HL-60 (cell line): ENCODE measurements around the gene CACNG4.

Experiments used
- DNase-seq, 2 experiments: peaks; one replicate each; pipeline ENCODE4 v3.0.0-alpha.2; 2010 to 2020; ENCODE audit warnings: low read depth in 1 of 2, low spot score in 1 of 2
- H3K27ac ChIP-seq: fragments of 250-450 bp; sonication (Bioruptor Pico); replicated peaks from 2 replicates; pipeline ENCODE4 v1.5.1; 2020; ENCODE audit warnings: mild to moderate bottlenecking, moderate library complexity
- H3K27me3 ChIP-seq: fragments of 250-450 bp; sonication (Bioruptor Pico); 2 replicates; pipeline ENCODE4 v1.5.1; 2021; ENCODE audit warnings: mild to moderate bottlenecking, moderate library complexity; ENCODE audit not compliant: insufficient read depth, poor library complexity, severe bottlenecking
- H3K4me3 ChIP-seq: replicated peaks from 2 replicates; pipeline ENCODE4 v1.5.1; 2011; ENCODE audit warnings: mild to moderate bottlenecking, control low read depth, low read length; ENCODE audit not compliant: insufficient read depth
- GABPA ChIP-seq: IDR thresholded peaks from 2 replicates; pipeline ENCODE4 v1.6.1; 2012; ENCODE audit warnings: low read depth
- POLR2AphosphoS5 ChIP-seq: IDR thresholded peaks from 2 replicates; pipeline ENCODE4 v1.6.1; 2012; ENCODE audit warnings: low read depth
- SPI1 ChIP-seq: IDR thresholded peaks from 2 replicates; pipeline ENCODE4 v1.6.1; 2012; ENCODE audit warnings: low read depth, mild to moderate bottlenecking, borderline replicate concordance
- TF ChIP-seq, protein P1 (sequence below): IDR thresholded peaks from 2 replicates; pipeline ENCODE4 v1.6.1; 2012; ENCODE audit warnings: low read depth; ENCODE audit not compliant: insufficient replicate concordance
- TF ChIP-seq, protein P2 (sequence below): IDR thresholded peaks from one replicate; pipeline ENCODE4 v1.5.1; 2011; ENCODE audit warnings: low read length, control low read depth, inconsistent platforms; ENCODE audit not compliant: insufficient read depth

The CACNG4 gene

DNA sequence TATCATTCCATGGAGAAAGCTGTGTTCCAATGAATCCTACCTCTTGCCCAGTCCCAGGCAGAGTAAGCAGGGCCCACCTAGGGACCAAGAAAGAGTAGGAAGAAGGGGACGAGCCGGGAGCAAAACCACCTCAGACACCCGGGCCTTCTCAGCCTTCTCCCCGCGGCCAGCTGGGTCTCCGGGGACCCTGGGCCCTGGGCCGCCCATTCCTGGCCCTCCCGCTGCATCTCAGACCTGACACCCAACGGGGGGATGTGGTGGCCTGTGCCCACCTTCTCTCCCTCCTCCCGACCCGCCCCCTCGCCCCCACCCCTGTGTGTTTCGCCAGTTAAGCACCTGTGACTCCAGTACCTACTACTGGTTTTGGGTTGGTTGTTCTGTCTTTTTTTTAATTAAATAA lies 68.5 kb downstream of the CACNG4 start:
- Histone ChIP-seq H3K27me3 (no peaks in the 10 kb centered on the region), H3K27ac (no peak overlapping the region), H3K4me3 (no peak overlapping the region)
- DNase-seq: no peak
- TF ChIP-seq SPI1 (no peak), GABPA (no peak), POLR2AphosphoS5 (no peak)
- TF ChIP-seq, protein P1, sequence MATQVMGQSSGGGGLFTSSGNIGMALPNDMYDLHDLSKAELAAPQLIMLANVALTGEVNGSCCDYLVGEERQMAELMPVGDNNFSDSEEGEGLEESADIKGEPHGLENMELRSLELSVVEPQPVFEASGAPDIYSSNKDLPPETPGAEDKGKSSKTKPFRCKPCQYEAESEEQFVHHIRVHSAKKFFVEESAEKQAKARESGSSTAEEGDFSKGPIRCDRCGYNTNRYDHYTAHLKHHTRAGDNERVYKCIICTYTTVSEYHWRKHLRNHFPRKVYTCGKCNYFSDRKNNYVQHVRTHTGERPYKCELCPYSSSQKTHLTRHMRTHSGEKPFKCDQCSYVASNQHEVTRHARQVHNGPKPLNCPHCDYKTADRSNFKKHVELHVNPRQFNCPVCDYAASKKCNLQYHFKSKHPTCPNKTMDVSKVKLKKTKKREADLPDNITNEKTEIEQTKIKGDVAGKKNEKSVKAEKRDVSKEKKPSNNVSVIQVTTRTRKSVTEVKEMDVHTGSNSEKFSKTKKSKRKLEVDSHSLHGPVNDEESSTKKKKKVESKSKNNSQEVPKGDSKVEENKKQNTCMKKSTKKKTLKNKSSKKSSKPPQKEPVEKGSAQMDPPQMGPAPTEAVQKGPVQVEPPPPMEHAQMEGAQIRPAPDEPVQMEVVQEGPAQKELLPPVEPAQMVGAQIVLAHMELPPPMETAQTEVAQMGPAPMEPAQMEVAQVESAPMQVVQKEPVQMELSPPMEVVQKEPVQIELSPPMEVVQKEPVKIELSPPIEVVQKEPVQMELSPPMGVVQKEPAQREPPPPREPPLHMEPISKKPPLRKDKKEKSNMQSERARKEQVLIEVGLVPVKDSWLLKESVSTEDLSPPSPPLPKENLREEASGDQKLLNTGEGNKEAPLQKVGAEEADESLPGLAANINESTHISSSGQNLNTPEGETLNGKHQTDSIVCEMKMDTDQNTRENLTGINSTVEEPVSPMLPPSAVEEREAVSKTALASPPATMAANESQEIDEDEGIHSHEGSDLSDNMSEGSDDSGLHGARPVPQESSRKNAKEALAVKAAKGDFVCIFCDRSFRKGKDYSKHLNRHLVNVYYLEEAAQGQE: no peak
- TF ChIP-seq, protein P2, sequence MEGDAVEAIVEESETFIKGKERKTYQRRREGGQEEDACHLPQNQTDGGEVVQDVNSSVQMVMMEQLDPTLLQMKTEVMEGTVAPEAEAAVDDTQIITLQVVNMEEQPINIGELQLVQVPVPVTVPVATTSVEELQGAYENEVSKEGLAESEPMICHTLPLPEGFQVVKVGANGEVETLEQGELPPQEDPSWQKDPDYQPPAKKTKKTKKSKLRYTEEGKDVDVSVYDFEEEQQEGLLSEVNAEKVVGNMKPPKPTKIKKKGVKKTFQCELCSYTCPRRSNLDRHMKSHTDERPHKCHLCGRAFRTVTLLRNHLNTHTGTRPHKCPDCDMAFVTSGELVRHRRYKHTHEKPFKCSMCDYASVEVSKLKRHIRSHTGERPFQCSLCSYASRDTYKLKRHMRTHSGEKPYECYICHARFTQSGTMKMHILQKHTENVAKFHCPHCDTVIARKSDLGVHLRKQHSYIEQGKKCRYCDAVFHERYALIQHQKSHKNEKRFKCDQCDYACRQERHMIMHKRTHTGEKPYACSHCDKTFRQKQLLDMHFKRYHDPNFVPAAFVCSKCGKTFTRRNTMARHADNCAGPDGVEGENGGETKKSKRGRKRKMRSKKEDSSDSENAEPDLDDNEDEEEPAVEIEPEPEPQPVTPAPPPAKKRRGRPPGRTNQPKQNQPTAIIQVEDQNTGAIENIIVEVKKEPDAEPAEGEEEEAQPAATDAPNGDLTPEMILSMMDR: no peak

DNA sequence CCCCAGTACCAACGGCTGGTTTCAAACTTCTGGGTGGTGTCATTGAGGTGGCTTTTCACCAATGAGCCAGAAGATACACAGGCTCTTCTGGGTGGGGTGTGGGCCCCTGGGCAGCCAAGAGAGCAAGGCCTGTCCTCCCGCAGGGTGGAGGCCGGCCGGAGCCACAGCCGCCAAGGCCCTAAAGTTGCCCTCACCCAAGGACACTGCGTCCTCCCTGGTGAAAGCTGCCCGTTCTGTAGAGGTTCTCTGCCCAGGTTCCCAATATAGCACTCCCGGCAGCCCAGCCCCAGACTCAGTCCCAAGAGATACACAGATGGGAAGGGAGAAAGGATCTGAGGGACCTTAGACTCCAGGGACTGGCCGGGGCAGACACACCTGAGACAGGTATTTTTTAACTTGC lies 69.1 kb downstream of the CACNG4 start:
- H3K4me3 ChIP-seq: no peak overlapping the region
- no peak for TF ChIP-seq SPI1
- no peak for TF ChIP-seq POLR2AphosphoS5
- TF ChIP-seq, protein P2: no peak
- no peak for DNase-seq
- H3K27ac ChIP-seq: no peak overlapping the region
- H3K27me3 ChIP-seq: no peaks in the 10 kb centered on the region

DNA sequence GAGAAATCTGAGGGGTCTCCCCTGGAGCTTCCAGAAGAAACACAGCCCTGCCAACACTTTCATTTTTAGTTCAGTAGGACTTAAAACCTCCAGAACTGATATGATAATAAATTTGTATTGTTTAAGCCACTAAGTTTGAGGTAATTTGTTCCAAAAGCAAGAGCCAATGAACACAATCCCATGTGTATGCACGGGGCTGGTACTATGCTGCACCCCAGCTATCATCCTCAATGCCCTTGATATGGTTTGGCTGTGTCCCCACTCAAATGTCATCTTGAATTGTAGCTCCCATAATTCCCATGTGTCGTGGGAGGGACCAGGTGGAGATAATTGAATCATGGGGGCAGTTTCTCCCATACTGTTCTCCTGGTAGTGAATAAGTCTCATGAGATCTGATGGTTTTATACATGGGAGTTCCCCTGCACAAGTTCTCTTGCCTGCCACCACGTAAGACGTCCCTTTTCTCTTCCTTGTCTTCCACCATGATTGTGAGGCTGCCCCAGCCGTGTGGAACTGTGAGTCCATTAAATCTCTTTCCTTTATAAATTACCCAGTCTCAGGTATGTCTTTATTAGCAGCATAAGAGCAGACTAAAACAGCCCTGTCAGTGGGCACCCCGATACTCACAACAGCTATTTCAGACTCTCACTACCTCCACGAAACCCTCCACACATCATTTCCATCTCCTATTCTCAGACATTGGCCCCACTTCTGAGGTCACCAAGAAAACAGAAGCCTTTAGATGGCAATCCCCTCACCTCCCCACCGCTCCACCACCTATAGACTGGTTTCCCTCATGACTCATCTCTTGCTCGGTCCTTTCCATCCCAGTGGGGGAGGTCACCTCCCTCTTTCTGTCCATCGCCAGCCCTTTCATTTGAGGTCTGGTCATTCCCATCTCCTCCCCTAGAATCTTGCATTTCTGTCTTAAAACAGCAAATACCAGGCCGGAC lies 70.9 kb downstream of the CACNG4 start:
- TF ChIP-seq, protein P1: no peak
- TF ChIP-seq, protein P2: no peak
- TF ChIP-seq GABPA (no peak), POLR2AphosphoS5 (no peak)
- Histone ChIP-seq H3K27me3 (no peaks in the 10 kb centered on the region), H3K4me3 (no peak overlapping the region), H3K27ac (no peak overlapping the region)
- DNase-seq: no peak
